ENCODE data around the gene SLIT1.

Gene SLIT1

DNA sequence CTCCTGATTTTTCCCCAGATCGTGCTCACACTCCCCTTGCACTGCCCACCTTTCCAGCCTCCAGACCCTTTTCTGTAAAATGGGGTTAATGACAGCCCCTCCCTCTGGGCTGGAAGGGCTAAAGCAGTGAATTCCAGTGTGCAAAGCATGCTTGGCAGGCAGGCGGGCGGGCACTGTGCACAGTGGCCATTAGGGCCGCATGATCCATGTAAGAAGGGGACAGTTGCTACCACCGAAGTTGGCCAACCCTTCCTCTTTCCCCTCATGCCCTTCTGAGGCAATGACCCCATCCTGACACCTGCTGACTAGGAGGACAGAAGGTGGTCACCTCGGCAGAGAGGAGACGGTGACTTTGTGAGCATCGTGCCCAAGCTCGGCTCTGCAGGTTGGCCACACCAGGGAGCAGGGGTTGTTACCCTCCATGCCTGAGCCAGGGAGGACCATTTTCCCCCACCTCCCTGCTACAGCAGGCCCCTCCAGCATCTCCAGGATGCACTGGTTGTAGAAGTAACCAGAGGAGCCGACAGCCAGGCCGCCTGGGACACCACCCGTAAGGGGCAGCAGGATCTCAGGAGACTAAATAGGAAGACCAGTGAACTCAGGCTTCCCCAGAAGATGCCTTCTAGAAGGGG, 166.4 kb downstream of the SLIT1 start:
- no peak overlapping the region for H3K27ac Mint-ChIP-seq
- no peak overlapping the region for H3K4me3 Mint-ChIP-seq
- H3K27me3 Mint-ChIP-seq: no peaks in the 10 kb centered on the region
- DNase-seq (no peak), ATAC-seq (replicated peaks) (no peak)
- H3K4me1 Mint-ChIP-seq (ENCODE audit: low read depth in 2 of 2): peaks cover 8 to 9% of the 10 kb centered on the region in 2 donors
- no peaks in the 10 kb centered on the region for H3K9me3 Mint-ChIP-seq
- H3K36me3 Mint-ChIP-seq (ENCODE audit: insufficient read depth): no peaks in the 10 kb centered on the region

DNA sequence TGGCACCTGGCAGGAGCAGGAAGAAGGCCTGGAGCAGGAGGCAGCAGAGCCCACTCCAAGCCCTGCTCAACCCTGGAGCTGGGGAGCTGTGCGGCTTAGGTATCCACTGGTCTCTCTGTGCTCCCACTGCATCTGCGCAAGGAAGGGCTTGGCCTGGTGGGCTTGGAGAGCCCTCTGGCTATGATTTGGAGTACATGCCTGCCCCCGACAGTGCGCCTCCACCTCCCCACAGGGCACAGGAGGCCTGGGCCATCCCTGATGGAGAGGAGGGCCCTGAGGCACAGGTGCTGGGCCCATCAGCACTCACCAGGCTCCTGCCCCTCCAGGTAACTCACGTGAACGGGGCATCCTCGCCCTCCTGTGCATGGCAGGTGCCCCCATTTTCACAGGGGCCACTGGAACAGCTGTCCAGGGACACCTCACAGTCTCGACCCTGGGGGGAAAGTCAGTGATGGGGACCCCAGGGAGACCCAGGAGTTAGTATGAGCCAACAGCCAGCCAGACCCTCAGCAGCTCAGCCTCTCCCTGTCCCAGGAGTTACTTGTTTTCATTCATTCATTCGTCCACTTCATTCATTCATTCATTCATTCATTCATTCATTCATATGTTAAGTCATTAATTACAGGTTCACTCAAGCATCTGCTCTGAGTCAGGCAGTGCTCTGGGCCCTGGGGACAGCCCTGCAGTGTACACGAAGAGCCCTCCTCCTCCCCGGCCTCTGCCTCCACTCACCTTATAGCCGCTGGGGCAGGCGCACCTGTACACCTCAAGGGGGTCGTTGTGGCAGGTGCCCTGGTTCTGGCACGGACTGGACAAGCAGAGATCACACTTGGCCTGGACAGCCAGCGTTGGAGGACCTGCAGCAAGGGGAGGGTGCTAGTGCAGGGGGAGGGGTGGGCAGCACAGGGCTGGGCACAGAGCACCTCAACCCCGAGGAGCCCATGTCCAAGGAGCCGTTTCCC, 167.2 kb downstream of the SLIT1 start:
- H3K4me1 Mint-ChIP-seq (ENCODE audit: low read depth in 2 of 2): peaks cover 8 to 9% of the 10 kb centered on the region in 2 donors
- peak overlapping the region in 1 of 2 donors; percentile 35 for H3K27ac Mint-ChIP-seq
- H3K36me3 Mint-ChIP-seq (ENCODE audit: insufficient read depth): no peaks in the 10 kb centered on the region
- ATAC-seq (replicated peaks) (no peak), DNase-seq (no peak)
- no peaks in the 10 kb centered on the region for H3K27me3 Mint-ChIP-seq
- H3K4me3 Mint-ChIP-seq: no peak overlapping the region
- H3K9me3 Mint-ChIP-seq: no peaks in the 10 kb centered on the region

DNA sequence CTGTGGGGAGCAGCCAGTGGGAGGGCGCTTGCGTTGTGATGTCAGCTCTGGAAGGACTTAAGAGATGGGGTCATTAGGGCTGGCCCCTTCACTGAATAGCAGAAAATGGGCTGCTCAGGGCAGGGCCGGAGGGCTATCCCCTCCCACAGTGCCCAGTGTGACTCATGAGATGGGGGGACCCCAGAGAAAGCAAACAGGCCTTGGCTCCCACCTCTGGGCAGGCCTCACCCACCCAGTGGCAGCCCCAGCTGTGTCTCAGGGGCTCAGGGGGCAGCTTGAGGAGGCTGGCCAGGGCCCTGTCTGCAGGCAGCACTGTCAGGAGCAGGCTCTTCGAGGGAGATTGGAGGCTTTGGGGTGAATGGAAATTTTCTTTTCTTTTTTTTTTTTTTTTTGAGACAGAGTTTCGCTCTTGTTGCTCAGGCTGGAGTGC, 168.3 kb downstream of the SLIT1 start:
- H3K27ac Mint-ChIP-seq: peak overlapping the region; percentile 54 to 74
- H3K4me3 Mint-ChIP-seq: no peak overlapping the region
- H3K9me3 Mint-ChIP-seq: no peaks in the 10 kb centered on the region
- ATAC-seq (replicated peaks): no peak
- no peaks in the 10 kb centered on the region for H3K27me3 Mint-ChIP-seq
- no peaks in the 10 kb centered on the region for H3K36me3 Mint-ChIP-seq (ENCODE audit: insufficient read depth)
- peaks cover 8 to 9% of the 10 kb centered on the region in 2 donors for H3K4me1 Mint-ChIP-seq (ENCODE audit: low read depth in 2 of 2)
- no peak for DNase-seq

DNA sequence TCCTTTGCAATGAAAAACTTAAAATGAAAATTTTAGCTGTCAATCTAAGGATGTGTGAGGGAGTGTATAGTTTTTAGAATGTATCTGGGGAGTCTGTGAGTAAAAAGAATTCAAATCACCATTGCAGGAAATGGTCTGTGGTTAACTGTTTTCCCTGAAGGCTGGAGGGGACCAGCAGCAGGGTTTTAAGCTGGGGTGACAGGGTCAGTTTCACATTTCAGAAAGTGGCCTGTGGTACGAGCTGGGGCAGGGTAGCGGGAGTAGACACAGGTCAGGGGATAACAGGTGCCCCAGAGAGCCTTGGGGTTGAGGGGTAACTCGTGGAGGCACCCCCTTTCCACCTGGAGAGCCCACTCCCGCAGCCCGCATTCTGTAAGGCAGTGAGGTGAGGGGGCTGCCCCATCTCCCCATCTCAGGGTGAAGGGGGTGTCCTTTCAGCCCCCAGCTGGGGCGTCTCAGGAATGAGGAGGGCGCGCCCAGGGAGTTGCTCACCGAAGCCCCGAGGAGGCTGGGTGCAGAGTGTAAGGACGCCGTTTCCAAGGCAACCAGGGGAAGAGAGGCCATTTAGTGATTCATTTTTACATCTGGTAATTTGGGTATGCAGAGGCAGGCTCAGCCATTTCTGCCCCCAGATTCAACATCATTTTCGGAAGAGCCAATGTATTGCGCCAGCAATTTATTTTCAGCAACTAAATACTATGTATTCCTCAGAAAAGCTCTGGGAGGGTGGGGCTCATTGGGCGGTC, 168.9 kb downstream of the SLIT1 start:
- Mint-ChIP-seq H3K4me3 (peak overlapping the region; percentile 66 to 70), H3K36me3 (ENCODE audit: insufficient read depth) (no peaks in the 10 kb centered on the region), H3K27ac (peak overlapping the region; percentile 54 to 74), H3K9me3 (no peaks in the 10 kb centered on the region), H3K27me3 (no peaks in the 10 kb centered on the region), H3K4me1 (ENCODE audit: low read depth in 2 of 2) (peaks cover 8 to 9% of the 10 kb centered on the region in 2 donors)
- peak; percentile 41 for ATAC-seq (replicated peaks)
- DNase-seq: no peak

DNA sequence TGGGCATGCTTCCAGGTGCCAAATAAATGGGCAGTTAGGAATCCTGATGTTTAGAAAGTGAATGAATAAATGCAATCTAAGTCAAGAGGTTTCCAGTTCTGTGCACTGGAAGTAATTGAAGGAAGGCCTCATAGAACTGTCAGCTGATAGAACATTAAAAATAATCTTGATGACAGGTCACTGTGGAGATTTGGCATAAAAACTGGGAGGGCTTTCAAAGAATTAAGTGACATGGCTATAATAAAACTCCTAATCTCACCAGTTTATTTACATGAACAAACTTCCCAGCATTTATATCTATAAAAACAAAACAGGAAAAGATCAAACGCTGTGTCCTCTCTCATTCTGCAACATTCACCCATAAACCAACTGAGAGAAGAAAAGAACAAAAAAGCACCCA, 170.5 kb downstream of the SLIT1 start:
- peak overlapping the region in 1 of 2 donors; percentile 27 for H3K27ac Mint-ChIP-seq
- no peaks in the 10 kb centered on the region for H3K36me3 Mint-ChIP-seq (ENCODE audit: insufficient read depth)
- H3K4me3 Mint-ChIP-seq: no peak overlapping the region
- ATAC-seq (replicated peaks) (no peak), DNase-seq (no peak)
- peaks cover 8 to 9% of the 10 kb centered on the region in 2 donors for H3K4me1 Mint-ChIP-seq (ENCODE audit: low read depth in 2 of 2)
- no peaks in the 10 kb centered on the region for H3K27me3 Mint-ChIP-seq
- H3K9me3 Mint-ChIP-seq: no peaks in the 10 kb centered on the region

DNA sequence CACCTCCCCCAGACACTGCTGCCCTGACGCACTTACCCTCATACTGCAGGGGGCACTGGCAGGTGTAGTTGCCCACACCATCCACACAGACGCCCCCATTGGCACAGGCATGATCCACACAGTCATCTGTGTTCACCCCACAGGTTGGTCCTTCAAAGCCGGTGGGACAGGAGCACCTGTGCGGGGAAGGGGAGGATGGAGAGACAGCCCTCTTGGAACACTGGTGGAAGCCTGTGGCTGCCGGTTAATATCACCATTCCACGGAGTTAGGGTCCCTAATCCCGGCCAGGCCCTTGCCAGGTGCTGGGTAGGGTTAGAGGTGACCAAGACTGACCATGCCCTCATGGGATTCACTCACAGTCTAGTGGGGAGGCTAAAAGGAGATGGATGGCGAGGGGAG, 171.8 kb downstream of the SLIT1 start:
- DNase-seq (no peak), ATAC-seq (replicated peaks) (no peak)
- H3K4me1 Mint-ChIP-seq (ENCODE audit: low read depth in 2 of 2): peaks cover 8 to 9% of the 10 kb centered on the region in 2 donors
- peak overlapping the region in 1 of 2 donors; percentile 72 for H3K27ac Mint-ChIP-seq
- H3K9me3 Mint-ChIP-seq: no peaks in the 10 kb centered on the region
- H3K36me3 Mint-ChIP-seq (ENCODE audit: insufficient read depth): no peaks in the 10 kb centered on the region
- no peak overlapping the region for H3K4me3 Mint-ChIP-seq
- H3K27me3 Mint-ChIP-seq: no peaks in the 10 kb centered on the region

DNA sequence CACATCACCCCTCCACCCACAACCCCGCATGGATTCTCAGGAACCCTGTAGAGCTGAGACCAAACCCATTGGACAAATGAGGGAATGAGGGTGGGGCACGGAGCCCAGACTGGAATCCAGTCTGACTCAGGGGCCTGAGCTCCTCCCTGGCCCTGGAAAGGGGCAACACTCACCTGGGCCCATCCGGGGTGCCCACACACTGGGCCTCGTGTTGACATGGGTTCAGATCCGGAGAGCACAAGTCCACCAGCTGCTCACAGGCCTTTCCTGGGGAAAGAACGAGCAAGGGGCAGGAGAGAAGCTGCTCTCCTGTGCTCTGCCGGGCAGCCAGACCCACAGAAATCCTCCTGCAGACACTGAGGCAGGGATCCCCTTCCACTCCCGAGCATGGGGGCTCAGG, 172.2 kb downstream of the SLIT1 start:
- DNase-seq (no peak), ATAC-seq (replicated peaks) (no peak)
- H3K4me3 Mint-ChIP-seq: no peak overlapping the region
- H3K9me3 Mint-ChIP-seq: no peaks in the 10 kb centered on the region
- H3K27ac Mint-ChIP-seq: no peak overlapping the region
- no peaks in the 10 kb centered on the region for H3K36me3 Mint-ChIP-seq (ENCODE audit: insufficient read depth)
- H3K4me1 Mint-ChIP-seq (ENCODE audit: low read depth in 2 of 2): peaks cover 8 to 9% of the 10 kb centered on the region in 2 donors
- H3K27me3 Mint-ChIP-seq: no peaks in the 10 kb centered on the region

DNA sequence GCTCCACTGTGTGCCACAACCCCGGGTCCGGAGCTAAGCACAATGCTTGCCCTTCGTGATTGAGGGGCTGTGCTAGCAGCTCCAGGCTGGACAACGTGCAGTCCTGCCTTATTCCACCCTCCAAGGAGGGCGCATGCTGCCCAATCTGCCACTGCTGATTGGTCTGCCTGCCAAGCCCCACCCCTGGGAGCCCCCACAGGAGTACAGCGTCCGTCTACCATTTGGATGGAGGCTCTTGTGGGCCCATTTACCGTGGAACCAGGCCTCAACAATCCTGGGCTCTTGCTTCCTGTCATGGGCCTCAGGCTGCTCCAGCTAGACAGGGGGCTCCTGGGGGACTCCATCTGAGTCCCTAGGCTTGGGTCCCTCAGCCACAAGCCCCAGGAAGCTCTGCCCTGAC, 173.3 kb downstream of the SLIT1 start:
- Mint-ChIP-seq H3K4me3 (no peak overlapping the region), H3K36me3 (ENCODE audit: insufficient read depth) (no peaks in the 10 kb centered on the region), H3K9me3 (peaks cover 0 to 5% of the 10 kb centered on the region in 2 donors), H3K27ac (no peak overlapping the region), H3K27me3 (no peaks in the 10 kb centered on the region), H3K4me1 (ENCODE audit: low read depth in 2 of 2) (peaks cover 8% of the 10 kb centered on the region in 2 donors)
- ATAC-seq (replicated peaks) (no peak), DNase-seq (no peak)

DNA sequence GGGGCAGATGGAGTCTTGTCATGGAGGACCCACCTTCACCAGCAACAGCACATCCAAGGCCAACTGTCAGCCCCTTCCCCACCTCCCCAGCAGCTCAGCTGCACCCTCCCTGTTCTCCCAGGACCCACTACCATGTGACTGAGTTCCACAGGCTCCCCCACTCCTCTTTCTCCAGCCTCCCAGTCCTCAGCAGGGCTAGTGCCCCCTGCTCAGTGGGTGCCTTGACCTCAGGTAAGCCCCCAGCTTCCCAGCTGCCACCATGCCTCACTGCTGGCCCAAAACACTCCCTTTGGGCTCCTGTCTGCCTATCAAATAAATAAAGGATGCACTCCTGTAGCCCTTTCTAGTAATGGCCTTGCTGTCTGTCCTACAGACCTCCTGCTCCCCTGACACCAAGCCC, 174.4 kb downstream of the SLIT1 start:
- Mint-ChIP-seq H3K4me1 (ENCODE audit: low read depth in 2 of 2) (no peaks in the 10 kb centered on the region), H3K4me3 (no peak overlapping the region), H3K27me3 (no peaks in the 10 kb centered on the region), H3K36me3 (ENCODE audit: insufficient read depth) (no peaks in the 10 kb centered on the region), H3K27ac (peak overlapping the region in 1 of 2 donors; percentile 24), H3K9me3 (peaks cover 0 to 15% of the 10 kb centered on the region in 2 donors)
- ATAC-seq (replicated peaks) (no peak), DNase-seq (no peak)

DNA sequence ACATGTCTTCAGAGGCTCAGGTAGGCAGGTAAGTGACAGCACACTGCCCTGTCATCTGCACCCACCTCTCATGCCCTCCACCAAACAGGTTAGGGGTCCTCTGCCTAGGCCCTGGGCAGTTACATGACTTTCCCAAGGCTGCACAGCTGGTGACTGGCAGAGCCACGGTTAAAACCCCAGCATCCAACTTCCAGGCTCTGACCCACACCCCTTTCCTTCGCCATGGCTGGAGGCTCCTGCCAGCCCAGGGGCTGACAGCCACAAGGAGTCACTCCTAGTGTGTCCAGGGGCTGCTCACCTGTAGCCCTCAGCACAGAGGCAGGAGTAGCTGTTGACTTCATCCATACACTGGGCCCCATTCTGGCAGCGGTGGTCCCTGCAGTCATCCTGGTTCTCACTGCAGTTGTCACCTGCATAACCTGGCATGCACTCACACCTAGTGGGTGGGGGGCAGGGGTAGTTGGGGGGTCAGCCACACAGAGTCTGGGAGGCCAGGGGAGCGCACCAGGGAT, 175.0 kb downstream of the SLIT1 start:
- H3K9me3 Mint-ChIP-seq: peaks cover 0 to 17% of the 10 kb centered on the region in 2 donors
- H3K27ac Mint-ChIP-seq: no peak overlapping the region
- ATAC-seq (replicated peaks) (no peak), DNase-seq (no peak)
- no peaks in the 10 kb centered on the region for H3K36me3 Mint-ChIP-seq (ENCODE audit: insufficient read depth)
- H3K4me3 Mint-ChIP-seq: no peak overlapping the region
- no peaks in the 10 kb centered on the region for H3K4me1 Mint-ChIP-seq (ENCODE audit: low read depth in 2 of 2)
- H3K27me3 Mint-ChIP-seq: no peaks in the 10 kb centered on the region

DNA sequence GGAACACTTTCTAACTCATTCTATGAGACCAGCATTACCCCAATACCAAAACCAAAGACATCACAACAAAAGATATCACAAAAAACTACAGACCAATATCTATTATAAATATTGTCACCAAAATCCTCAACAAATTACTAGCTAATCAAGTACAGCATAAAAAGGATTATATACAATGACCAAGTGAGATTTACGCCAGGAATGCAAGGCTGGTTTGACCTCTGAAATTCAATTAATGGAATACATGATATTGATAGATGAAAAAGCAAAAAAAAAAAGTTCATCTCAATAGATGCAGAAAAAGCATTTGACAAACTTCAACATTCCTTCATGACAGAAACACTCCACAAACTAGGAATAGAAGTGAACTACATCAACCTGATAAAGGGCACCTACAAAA, 178.3 kb downstream of the SLIT1 start:
- H3K4me1 Mint-ChIP-seq (ENCODE audit: low read depth in 2 of 2): no peaks in the 10 kb centered on the region
- ATAC-seq (replicated peaks): no peak
- H3K9me3 Mint-ChIP-seq: peaks cover 2 to 17% of the 10 kb centered on the region in 2 donors
- no peaks in the 10 kb centered on the region for H3K36me3 Mint-ChIP-seq (ENCODE audit: insufficient read depth)
- no peak overlapping the region for H3K27ac Mint-ChIP-seq
- H3K4me3 Mint-ChIP-seq: no peak overlapping the region
- H3K27me3 Mint-ChIP-seq: peaks cover 0 to 11% of the 10 kb centered on the region in 2 donors
- no peak for DNase-seq

DNA sequence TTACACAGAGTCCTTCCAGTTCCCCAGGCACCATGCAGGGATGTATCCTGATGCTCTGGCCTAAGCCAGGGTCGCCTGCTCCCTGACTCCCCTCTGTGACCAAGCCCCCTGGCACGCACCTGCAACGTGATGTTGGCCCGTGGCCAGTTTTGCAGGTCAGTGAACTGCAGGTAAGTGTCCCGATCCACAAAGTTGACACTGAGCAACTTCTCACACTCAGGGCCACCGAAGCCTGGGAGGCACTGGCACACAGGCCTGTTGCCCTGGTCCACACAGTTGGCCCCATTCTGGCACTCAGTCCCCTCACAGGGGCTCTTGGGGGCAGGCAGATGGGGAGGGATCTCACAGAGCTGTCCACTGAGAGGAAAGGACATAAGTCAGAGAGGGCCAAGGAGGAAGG, 179.4 kb downstream of the SLIT1 start:
- peaks cover 2 to 17% of the 10 kb centered on the region in 2 donors for H3K9me3 Mint-ChIP-seq
- H3K36me3 Mint-ChIP-seq (ENCODE audit: insufficient read depth): peaks cover 4% of the 10 kb centered on the region
- H3K4me3 Mint-ChIP-seq: no peak overlapping the region
- no peaks in the 10 kb centered on the region for H3K4me1 Mint-ChIP-seq (ENCODE audit: low read depth in 2 of 2)
- DNase-seq (no peak), ATAC-seq (replicated peaks) (no peak)
- H3K27ac Mint-ChIP-seq: no peak overlapping the region
- H3K27me3 Mint-ChIP-seq: peaks cover 0 to 11% of the 10 kb centered on the region in 2 donors

DNA sequence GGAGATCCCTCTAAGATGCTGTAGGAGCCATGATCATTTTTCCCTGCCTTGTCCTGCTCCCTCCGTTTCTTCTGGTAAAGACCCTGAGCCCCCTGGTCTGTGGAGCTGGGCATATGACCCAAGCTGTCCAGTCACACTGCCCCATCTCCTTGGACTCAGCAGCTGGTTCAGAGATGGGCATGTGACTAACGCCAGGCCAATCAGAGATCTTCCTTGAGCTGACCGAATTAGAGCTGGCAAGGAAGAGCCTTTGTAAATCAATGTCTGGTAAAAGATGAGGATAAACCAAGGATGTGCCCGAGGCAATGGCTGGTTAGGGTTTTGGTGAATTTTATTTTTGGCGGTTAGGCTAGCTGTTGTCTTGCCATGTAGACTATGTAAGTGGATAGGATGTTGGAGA, 180.4 kb downstream of the SLIT1 start:
- peaks cover 2 to 17% of the 10 kb centered on the region in 2 donors for H3K9me3 Mint-ChIP-seq
- DNase-seq (no peak), ATAC-seq (replicated peaks) (no peak)
- no peak overlapping the region for H3K4me3 Mint-ChIP-seq
- H3K27ac Mint-ChIP-seq: no peak overlapping the region
- peaks cover 4% of the 10 kb centered on the region for H3K36me3 Mint-ChIP-seq (ENCODE audit: insufficient read depth)
- H3K27me3 Mint-ChIP-seq: peaks cover 0 to 11% of the 10 kb centered on the region in 2 donors
- no peaks in the 10 kb centered on the region for H3K4me1 Mint-ChIP-seq (ENCODE audit: low read depth in 2 of 2)

Measured in effector memory CD8-positive, alpha-beta T cell (primary cell).